H7 (cell line): ENCODE measurements around the gene DIPK2A. TPM values are rescaled to one million over a fixed set of nuclear protein-coding genes. Genes with fewer than 3 reads are reported as not detected.

Experiments used
- DNase-seq: peaks from one replicate; pipeline ENCODE4 v3.0.0; 2012
- H3K27me3 ChIP-seq: 2 replicates; pipeline ENCODE4 v1.6.0; 2011; ENCODE audit warnings: mild to moderate bottlenecking, low read length; ENCODE audit not compliant: control insufficient read depth, insufficient read depth
- H3K36me3 ChIP-seq: replicated peaks from 2 replicates; pipeline ENCODE4 v1.5.1; 2011; ENCODE audit warnings: low read length; ENCODE audit not compliant: control insufficient read depth, insufficient read depth
- H3K4me3 ChIP-seq: 2 replicates; pipeline ENCODE4 v1.5.1; 2011; ENCODE audit warnings: low read depth, mild to moderate bottlenecking, control low read depth, low read length, moderate library complexity; ENCODE audit not compliant: insufficient read depth
- total RNA-seq: library from RNA; depleted of rRNA; stranded (reverse); fragments of >200 nt; shearing (Covaris generic); gene quantifications from 2 replicates; pipeline ENCODE4 v1.2.3, GENCODE V29; 2014; rRNA removed

DIPK2A gene
- total RNA-seq, 1 experiment from 2014 or later = 58.9 TPM

DNA sequence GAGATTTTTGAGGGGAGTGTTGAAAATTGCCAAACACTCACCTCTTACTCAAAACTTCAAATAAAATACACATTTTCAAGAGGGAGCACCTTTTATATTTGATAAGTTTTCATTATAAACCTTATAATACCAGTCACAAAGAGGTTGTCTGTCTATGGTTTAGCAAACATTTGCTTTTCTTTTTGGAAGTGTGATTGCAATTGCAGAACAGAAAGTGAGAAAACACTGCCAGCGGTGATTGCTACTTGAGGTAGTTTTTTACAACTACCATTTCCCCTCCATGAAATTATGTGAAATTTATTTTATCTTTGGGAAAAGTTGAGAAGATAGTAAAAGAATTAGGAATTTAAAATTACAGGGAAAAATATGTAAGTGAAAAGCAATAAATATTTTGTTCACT is 20.1 kb downstream of the DIPK2A start:
- Histone ChIP-seq H3K27me3 (no peaks in the 10 kb centered on the region), H3K4me3 (no peak overlapping the region), H3K36me3 (no peaks in the 10 kb centered on the region)
- DNase-seq = no peak

DNA sequence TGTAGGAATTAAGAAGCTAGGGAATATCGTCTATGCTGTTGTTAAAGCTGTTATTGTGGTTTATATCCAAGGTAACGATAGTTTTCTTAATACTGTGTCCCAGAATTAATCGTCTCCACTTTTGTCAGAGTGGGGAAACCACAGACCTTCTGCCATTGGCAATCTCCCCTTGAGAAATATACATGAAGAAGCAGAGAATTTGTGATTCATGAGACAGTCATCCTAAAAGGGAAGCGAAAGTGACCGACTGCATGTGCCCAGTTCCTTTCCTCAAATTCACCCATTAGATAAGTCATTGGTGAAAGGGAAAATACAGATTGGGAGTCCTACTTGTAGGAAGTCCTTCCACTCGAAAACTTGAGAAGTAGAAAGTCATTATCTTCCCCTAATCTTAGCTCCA is 26.6 kb downstream of the DIPK2A start:
- DNase-seq = no peak
- Histone ChIP-seq H3K4me3 (no peak overlapping the region), H3K27me3 (no peaks in the 10 kb centered on the region), H3K36me3 (no peaks in the 10 kb centered on the region)

GRCh38 chr3:144003051-144003450 is 31.4 kb downstream of the DIPK2A start:
- Histone ChIP-seq H3K4me3 (no peak overlapping the region), H3K36me3 (no peaks in the 10 kb centered on the region), H3K27me3 (no peaks in the 10 kb centered on the region)
- no peak for DNase-seq

DNA sequence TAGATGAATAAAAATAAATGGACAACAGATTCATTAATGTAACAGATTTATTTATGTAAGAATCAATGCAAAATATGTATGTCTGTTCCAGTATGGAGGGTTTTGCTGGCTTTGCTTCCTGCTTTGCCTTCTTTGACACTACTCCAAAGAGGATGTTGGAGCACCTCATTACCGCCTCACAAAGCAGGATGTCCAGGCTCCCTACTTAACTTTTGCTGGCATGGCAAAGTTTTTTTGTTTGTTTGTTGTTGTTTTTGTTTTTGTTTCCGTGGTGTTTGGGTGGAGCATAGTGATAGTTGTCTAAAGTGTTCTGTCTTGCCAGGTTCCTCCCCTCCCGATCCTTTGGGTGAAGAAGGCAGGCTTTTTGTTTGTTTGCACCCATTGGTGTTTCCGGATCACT is 38.7 kb downstream of the DIPK2A start:
- no peak for DNase-seq

DNA sequence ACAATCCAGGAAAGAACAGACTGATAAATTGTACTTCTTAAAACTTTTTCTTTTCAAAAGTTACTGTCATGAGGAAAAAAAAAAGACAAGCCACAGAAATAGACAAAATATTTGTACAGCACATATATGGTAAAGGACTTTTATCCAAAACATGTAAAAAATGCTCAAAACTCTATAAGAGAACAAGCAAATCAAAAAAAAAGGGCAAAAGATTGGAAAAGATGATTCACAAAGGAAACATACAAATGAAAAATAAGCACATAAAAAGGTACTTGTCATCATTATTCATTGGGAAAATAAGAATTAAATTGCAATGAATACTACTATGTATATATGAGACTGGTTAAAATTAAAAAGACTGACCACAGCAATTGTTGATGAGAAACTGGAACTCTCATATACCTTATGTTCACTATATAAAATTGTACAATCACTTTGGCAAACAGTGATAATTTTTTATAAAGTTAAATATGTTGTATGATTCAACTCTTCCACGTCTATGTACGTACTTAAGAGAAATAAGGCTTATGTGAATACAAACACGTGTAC is 39.7 kb downstream of the DIPK2A start:
- DNase-seq = no peak
- Histone ChIP-seq H3K4me3 (no peak overlapping the region), H3K27me3 (no peaks in the 10 kb centered on the region), H3K36me3 (no peaks in the 10 kb centered on the region)

More for the DNA sequence above, 38.7 kb downstream of the DIPK2A start:
- H3K36me3 ChIP-seq = no peaks in the 10 kb centered on the region
- H3K27me3 ChIP-seq = no peaks in the 10 kb centered on the region
- no peak overlapping the region for H3K4me3 ChIP-seq

- no peak for DNase-seq
- Histone ChIP-seq H3K27me3 (no peaks in the 10 kb centered on the region), H3K4me3 (no peak overlapping the region), H3K36me3 (no peaks in the 10 kb centered on the region)
Measured at GRCh38 chr3:144015133-144015532, 43.5 kb downstream of the DIPK2A start.

- Histone ChIP-seq H3K4me3 (no peak overlapping the region), H3K27me3 (no peaks in the 10 kb centered on the region), H3K36me3 (no peaks in the 10 kb centered on the region)
- DNase-seq = no peak
Measured at GRCh38 chr3:144018776-144019175, 47.2 kb downstream of the DIPK2A start.

Other genes with a start within 250 kb of the DIPK2A start
- gene SLC9A9, start 123.4 kb upstream of the DIPK2A start, total RNA-seq = 4.1 and 7.2 TPM in 2 replicates